GM12874 (cell line): ENCODE data around the gene NUP210L.

Experiments used
- TF ChIP-seq, protein P1 (sequence below): IDR thresholded peaks from 2 replicates; pipeline ENCODE4 v1.5.1; 2011; ENCODE audit warnings: low read depth, mild to moderate bottlenecking, control low read depth, low read length, moderate library complexity; ENCODE audit not compliant: insufficient read depth

The NUP210L gene

DNA sequence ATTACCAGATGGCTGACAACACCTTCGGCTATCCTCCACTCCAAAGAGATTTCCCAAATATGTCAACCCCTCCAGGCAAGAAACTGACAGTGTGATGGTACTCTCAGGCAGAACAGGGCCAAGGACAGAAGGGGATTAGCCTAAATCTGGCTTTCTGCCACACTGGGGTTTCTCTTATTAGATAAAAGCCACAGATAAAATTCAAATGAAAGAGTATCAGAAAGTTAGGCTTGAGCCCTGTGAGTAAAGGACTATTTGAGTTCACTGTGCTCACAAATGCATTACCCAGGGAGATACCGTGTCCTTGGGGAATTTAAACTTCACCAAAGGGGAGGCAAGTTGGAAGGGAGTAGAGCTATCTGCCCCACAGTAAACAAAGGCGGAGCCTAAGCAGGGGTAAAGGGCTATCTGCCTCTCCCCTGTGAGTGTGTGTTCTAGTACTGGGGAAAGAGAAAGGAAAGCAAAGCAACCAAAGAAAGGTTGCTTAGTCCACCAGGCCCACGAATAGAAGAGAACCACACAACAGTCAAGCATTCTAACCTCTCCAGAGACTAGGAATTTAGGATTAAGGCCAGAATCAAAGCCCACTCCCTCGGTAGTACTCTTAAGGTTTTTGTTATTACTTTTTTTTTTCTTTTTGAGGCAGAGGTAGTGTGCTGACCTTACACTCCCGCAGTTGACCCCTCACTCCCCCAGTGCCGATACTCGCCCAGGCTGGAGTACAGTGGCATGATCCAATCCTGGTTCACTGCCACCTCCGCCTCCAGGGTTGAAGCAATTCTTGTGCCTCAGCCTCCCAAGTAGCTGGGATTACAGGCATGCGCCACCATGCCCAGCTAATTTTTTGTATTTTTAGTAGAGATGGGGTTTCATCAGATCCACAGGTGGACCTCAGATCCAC, 24.3 kb upstream of the NUP210L start:
- TF ChIP-seq, protein P1, sequence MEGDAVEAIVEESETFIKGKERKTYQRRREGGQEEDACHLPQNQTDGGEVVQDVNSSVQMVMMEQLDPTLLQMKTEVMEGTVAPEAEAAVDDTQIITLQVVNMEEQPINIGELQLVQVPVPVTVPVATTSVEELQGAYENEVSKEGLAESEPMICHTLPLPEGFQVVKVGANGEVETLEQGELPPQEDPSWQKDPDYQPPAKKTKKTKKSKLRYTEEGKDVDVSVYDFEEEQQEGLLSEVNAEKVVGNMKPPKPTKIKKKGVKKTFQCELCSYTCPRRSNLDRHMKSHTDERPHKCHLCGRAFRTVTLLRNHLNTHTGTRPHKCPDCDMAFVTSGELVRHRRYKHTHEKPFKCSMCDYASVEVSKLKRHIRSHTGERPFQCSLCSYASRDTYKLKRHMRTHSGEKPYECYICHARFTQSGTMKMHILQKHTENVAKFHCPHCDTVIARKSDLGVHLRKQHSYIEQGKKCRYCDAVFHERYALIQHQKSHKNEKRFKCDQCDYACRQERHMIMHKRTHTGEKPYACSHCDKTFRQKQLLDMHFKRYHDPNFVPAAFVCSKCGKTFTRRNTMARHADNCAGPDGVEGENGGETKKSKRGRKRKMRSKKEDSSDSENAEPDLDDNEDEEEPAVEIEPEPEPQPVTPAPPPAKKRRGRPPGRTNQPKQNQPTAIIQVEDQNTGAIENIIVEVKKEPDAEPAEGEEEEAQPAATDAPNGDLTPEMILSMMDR: no peak

DNA sequence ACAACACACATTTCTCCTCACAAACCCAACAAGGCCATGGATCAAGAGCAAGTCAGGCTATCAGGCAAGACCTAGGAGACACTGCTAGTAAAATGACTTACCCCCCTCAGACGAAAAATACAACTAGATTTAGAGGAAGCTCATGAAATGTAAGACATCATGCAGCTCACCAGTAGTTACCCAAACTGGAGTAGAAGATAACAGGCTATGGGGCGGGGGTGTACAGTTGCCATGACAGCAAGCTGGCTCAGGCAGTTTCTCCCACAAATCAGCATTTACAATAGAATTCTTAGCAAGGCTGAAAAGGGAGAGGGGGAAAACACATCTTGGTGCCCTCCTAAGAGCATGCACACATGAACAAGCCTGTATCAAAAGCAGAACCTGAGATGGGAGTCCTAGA, 23.1 kb upstream of the NUP210L start:
- TF ChIP-seq, protein P1: no peak

DNA sequence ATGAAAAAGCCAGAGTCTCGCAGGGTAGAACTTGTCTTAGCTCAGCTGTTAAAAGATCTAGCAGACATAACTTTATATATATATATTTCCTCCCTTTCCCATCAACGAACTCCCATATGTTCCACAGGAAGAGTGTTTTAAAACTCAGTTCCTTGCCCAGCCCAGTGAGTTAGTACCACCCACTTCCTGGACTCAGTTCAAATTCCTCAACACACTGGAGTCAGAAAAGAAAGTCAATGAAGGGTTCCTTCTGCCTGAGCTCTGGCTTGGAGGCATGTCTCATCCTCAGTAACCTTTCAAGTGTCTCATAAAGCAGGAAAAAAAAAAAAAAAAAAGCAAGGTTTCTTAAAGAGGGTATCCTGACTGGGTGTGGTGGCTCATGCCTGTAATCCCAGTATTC, 21.5 kb upstream of the NUP210L start:
- TF ChIP-seq, protein P1: no peak

DNA sequence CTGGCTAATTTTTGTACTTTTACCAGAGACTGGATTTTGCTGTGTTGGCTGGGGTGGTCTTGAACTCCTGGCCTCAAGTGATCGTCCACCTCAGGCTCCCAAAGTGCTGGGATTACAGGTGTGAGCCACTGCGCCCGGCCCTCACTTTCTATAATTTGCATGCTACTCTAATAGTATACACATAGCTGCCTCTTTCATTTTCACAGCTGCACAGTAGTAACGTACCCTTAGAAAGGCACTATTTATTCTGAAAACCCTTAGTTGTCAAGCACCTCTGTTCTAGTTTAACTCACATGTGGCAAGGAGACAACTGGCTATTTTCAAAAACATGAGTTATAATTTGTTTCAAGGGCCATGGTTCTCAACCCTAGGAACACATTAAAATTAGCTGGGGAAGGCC, 19.8 kb upstream of the NUP210L start:
- TF ChIP-seq, protein P1: no peak

DNA sequence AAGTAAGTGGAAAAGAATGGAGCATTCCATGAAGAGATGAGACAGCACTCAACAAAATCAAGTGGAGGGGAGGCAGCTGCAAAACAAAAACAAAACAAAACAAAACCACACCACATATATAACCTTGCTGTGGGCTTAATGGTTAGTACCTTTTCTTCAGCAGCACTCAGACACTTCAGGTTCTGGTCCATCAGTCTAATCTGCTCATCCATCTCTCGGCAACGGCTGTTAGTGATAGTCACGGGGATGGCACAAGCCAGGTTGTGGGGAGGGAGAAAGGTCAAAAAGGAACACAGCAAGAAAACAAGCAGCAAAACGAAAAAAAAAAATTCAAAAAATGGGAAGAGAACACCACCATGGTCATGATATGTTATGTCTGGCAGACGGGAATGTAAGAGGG, 17.0 kb upstream of the NUP210L start:
- TF ChIP-seq, protein P1: no peak

DNA sequence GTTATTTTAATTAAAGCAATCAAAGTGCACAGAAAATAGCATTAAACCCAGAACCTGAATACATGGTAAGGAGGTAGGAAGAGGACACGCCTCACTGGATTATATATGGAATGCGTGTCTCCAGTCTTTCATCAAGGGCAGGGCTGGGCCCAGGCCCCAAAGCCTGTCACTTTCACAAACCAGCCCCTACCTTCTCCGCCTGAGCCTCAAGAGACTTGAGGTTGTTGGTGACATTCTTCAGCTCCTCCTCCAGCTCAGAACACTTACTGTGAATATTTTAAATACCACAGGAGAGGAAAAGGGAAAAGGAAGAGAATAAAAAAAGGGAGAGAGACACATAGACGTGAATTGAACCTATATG, 16.3 kb upstream of the NUP210L start:
- TF ChIP-seq, protein P1: no peak

DNA sequence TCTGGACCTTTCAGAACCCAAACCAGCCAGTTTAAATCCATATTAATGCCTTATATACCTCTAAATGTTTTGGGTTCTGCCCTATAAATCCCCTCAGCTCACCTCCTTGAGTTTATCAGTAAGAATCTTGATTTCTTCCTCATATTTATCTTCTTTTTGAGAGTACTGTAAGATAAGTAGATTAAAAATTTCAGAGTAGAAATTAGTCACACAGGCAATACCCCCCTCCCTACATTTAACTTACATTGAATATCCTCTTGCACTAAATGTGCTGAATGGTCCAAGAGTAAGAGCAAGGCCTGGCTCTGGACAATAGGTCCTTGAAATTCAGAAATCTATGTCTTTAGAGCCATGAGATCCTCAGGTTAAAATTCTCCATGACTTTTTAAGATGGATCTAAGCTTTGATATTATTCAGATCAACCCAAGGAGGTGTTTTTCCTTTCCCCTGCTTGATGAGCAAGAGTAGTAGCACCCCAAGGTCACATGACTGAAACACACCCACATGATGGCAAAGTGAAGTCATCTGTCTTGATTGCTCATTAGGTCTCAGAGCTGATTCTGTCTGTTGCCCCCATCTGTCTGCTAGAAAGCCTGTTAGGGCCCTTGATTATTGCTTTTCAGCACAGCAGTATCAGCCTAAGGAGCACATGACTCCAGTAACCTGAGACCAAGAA, 15.8 kb upstream of the NUP210L start:
- TF ChIP-seq, protein P1: no peak
